Tibial artery (tissue), 4 donors: ENCODE measurements around the gene TOM1L2.
"Not testable (repeated sequence)": the region's sequence is repeated elsewhere in the genome, so short reads cannot be mapped to it uniquely, and the experiment has no call there.

Source experiments
- DNase-seq, 2 donors: peaks; one replicate each; pipeline ENCODE4 v3.0.0-alpha.2; 2019
- H3K27ac ChIP-seq, 2 donors: fragments of 200-600 bp; sonication (generic) in 1 of 2; 1 replicate in 1 of 2; 2 replicates in 1 of 2; pipeline ENCODE4 v1.5.1; 2018 to 2019; ENCODE audit warnings: mild to moderate bottlenecking in 1 of 2
- H3K27me3 ChIP-seq, 2 donors: fragments of 200-600 bp; sonication (generic) in 1 of 2; one replicate each; pipeline versions ENCODE4 v1.5.1 to v1.6.0; 2016 to 2019
- H3K36me3 ChIP-seq, 3 donors: fragments of 200-600 bp; sonication (generic) in 2 of 3; one replicate each; pipeline ENCODE4 v1.5.1; 2016 to 2019; ENCODE audit warnings: mild to moderate bottlenecking in 2 of 3
- H3K4me1 ChIP-seq, 4 donors: fragments of 200-600 bp; sonication (generic) in 2 of 4; 1 replicate in 3 of 4; 2 replicates in 1 of 4; pipeline ENCODE4 v1.5.1; 2016 to 2019
- H3K4me3 ChIP-seq, 2 donors: fragments of 200-600 bp; sonication (generic) in 1 of 2; 1 replicate in 1 of 2; 2 replicates in 1 of 2; pipeline ENCODE4 v1.5.1; 2018 to 2019; ENCODE audit warnings: mild to moderate bottlenecking in 2 of 2
- H3K9me3 ChIP-seq, 3 donors: fragments of 200-600 bp; sonication (generic) in 1 of 3; one replicate each; pipeline ENCODE4 v1.5.1; 2016 to 2019
- intact Hi-C: fragments of 100-400 bp; cut with DNase I; formaldehyde crosslinking; loops from one replicate; pipeline ENCODE4 v1.15.0; 2023; ENCODE audit warnings: low total_unique reads
- TF ChIP-seq, protein P1 (sequence below), 2 experiments: fragments of 200-600 bp in 1 of 2; fragments of 450-650 bp in 1 of 2; IDR thresholded peaks; one replicate each; pipeline ENCODE4 v1.5.1; 2017 to 2019; ENCODE audit warnings: antibody characterized with exemption in 2 of 2, mild to moderate bottlenecking in 1 of 2, moderate library complexity in 1 of 2

Gene TOM1L2

DNA sequence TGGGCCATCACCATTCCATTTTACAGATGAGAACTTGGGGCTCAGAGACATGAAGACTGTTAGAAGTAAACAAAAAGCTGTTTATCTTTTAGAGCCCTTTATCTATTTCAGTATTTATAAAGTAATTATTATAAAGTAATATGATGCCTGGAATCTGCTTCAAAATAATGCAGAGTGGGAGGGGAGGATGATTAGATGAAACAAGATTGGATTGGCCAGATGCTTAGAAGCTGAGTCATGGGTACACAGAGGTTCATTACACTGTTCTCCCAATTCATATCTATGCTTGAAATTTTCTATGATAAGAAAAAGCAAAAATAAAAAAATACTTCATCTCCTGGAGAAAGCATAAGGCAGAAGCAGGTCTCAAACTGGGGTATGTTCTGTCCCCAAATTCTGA is 29.4 kb downstream of the TOM1L2 start:
- peaks cover 0 to 54% (median 42%) of the 10 kb centered on the region in 4 donors for H3K4me1 ChIP-seq
- no peak for DNase-seq
- TF ChIP-seq, protein P1, sequence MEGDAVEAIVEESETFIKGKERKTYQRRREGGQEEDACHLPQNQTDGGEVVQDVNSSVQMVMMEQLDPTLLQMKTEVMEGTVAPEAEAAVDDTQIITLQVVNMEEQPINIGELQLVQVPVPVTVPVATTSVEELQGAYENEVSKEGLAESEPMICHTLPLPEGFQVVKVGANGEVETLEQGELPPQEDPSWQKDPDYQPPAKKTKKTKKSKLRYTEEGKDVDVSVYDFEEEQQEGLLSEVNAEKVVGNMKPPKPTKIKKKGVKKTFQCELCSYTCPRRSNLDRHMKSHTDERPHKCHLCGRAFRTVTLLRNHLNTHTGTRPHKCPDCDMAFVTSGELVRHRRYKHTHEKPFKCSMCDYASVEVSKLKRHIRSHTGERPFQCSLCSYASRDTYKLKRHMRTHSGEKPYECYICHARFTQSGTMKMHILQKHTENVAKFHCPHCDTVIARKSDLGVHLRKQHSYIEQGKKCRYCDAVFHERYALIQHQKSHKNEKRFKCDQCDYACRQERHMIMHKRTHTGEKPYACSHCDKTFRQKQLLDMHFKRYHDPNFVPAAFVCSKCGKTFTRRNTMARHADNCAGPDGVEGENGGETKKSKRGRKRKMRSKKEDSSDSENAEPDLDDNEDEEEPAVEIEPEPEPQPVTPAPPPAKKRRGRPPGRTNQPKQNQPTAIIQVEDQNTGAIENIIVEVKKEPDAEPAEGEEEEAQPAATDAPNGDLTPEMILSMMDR (IDR thresholded peaks at IDR 0.05): no peak
- no peak overlapping the region for H3K4me3 ChIP-seq
- H3K27ac ChIP-seq: peak overlapping the region; percentile 46 to 57
- no peaks in the 10 kb centered on the region for H3K27me3 ChIP-seq
- no peaks in the 10 kb centered on the region for H3K9me3 ChIP-seq
- H3K36me3 ChIP-seq: no peaks in the 10 kb centered on the region
- intact Hi-C loops: no loop called here

DNA sequence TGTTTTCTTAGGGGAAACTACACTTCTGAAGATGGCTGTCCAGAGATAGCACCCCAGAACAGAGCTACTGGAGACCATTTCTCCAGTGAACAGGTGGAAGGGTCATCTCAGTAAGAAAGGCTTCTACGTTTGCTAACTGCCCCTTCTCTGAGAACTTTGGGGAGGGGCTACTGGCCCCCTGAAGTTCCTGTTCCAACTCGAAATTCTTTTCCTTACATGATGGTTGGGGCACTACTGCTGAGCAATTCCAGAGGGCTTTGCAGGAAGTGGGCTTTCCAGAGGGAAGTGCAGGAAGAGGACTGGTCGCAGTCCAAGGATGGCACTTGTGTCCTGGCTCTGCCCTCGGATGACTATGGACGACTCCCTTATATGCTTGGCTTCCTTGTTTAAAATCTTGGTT is 31.2 kb downstream of the TOM1L2 start:
- TF ChIP-seq, protein P1 (IDR thresholded peaks at IDR 0.05): no peak
- Histone ChIP-seq H3K9me3 (no peaks in the 10 kb centered on the region), H3K36me3 (no peaks in the 10 kb centered on the region), H3K27me3 (no peaks in the 10 kb centered on the region), H3K4me1 (peaks cover 0 to 49% (median 43%) of the 10 kb centered on the region in 4 donors), H3K4me3 (no peak overlapping the region), H3K27ac (peak overlapping the region; percentile 46 to 57)
- intact Hi-C loops: no loop called here
- DNase-seq: no peak

DNA sequence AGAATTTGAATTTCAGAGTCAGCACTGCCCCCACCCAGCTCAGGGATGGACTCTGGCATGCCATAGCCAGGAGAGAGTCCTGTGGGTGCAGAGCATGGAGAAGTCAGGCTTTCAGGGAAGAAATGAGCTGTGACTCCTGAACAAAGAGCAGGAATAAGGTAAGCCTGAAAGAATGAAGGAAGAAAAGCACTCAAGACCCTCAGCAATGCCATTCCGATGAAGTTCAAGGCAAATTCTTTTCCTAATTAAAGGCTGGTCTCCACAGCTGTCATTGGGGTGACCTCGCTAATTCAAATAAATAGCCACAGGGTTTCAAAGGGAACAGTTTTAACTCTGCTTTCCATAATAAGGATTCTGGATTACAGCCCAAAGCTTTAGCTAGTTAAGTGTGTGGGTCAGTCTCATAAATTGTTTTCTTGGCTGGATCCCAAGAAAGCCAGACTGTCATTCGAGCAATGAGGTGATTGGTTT is 31.7 kb downstream of the TOM1L2 start:
- Histone ChIP-seq H3K27ac (peak overlapping the region; percentile 46 to 57), H3K4me3 (no peak overlapping the region), H3K27me3 (no peaks in the 10 kb centered on the region), H3K36me3 (no peaks in the 10 kb centered on the region), H3K9me3 (no peaks in the 10 kb centered on the region), H3K4me1 (peaks cover 0 to 54% (median 48%) of the 10 kb centered on the region in 4 donors)
- intact Hi-C loops: no loop called here
- TF ChIP-seq, protein P1 (IDR thresholded peaks at IDR 0.05): no peak
- no peak for DNase-seq

DNA sequence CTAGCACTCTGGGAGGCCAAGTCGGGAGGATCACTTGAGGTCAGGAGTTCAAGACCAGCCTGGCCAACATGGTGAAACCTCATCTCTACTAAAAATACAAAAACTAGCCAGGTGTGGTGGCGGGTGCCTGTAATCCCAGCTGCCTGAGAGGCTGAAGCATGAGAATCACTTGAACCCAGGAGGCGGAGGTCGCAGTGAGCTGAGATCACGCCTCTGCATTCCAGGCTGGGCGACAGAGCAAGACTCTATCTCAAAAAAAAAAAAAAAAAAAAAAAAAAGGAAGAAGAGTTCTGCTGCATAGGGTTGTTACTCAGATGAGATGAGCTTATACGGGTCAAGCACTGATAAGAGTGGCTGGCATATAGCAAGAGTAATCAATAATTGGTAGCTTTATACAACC is 32.3 kb downstream of the TOM1L2 start:
- H3K36me3 ChIP-seq, H3K27me3 ChIP-seq, intact Hi-C loops, H3K9me3 ChIP-seq, H3K4me3 ChIP-seq, H3K27ac ChIP-seq, DNase-seq: not testable (repeated sequence)
- H3K4me1 ChIP-seq: peaks cover 0 to 59% (median 52%) of the 10 kb centered on the region in 4 donors

DNA sequence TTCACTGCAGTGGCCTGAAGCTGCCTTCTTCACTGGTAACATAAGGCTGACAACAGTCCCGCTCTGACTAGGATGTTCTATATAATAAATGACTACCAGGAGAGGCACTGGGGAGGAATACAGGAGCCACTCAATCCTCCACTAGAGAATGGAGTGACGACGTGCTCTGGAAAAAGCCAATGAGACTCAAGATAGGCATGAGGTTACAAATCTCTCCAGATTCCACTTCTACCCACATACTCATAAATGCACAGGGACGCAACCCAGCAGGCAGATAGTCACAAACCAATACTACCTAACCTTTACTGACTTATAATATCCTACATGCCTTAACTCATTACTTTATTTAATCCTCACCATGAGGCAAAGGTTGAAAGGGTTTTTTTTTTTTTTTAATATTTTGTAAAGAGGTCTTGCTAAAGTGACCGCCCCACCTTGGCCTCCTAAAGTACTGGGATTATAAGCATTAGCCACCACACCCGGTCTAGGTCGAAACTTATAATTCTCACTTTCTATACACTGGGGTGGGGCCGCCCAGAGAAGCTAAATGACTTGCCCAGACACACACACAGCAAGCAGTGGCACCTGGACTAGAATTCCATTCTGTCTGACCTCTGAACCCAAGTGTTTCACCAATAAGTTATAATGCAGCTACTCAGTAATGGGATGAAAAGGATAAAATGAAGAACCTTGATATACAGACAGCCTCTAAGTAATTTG is 33.7 kb downstream of the TOM1L2 start:
- intact Hi-C loops: no loop called here
- no peaks in the 10 kb centered on the region for H3K36me3 ChIP-seq
- no peak overlapping the region for H3K4me3 ChIP-seq
- no peak for DNase-seq
- no peaks in the 10 kb centered on the region for H3K27me3 ChIP-seq
- peaks cover 0 to 57% (median 46%) of the 10 kb centered on the region in 4 donors for H3K4me1 ChIP-seq
- TF ChIP-seq, protein P1 (IDR thresholded peaks at IDR 0.05): no peak
- H3K9me3 ChIP-seq: no peaks in the 10 kb centered on the region
- H3K27ac ChIP-seq: no peak overlapping the region

DNA sequence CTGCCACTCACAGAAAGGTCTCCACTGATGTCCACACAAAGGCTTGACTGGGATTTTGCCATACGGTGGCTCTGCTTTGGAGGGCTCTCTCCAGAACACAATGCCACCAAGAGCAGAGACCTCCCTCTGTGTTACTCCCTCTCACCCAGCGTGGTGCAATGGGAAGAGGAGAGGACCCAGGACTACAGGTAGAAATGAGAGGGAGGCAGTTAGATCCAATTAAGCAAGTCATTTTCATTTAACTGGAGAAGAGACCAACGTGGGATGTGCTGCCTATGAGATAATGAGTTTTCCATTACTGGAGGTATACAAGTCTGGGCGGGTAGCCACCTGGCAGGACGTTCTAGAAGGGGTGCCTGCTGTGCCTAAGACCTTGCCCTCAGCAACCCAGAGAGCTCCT is 34.2 kb downstream of the TOM1L2 start:
- intact Hi-C loops: no loop called here
- H3K27ac ChIP-seq: no peak overlapping the region

More for the DNA sequence above, 34.2 kb downstream of the TOM1L2 start:
- H3K36me3 ChIP-seq: no peaks in the 10 kb centered on the region
- H3K27me3 ChIP-seq: no peaks in the 10 kb centered on the region
- TF ChIP-seq, protein P1 (IDR thresholded peaks at IDR 0.05): no peak
- peaks cover 0 to 52% (median 41%) of the 10 kb centered on the region in 4 donors for H3K4me1 ChIP-seq
- no peak for DNase-seq
- H3K4me3 ChIP-seq: no peak overlapping the region
- no peaks in the 10 kb centered on the region for H3K9me3 ChIP-seq
